22Rv1 (cell line): ENCODE measurements around the gene SYTL3.

Experiments
- CTCF ChIP-seq: fragments of 450-650 bp; IDR thresholded peaks from 2 replicates; pipeline ENCODE4 v1.5.1; 2017; ENCODE audit warnings: mild to moderate bottlenecking
- ZFX ChIP-seq: fragments of 450-650 bp; IDR thresholded peaks from 2 replicates; pipeline ENCODE4 v1.6.1; 2017; ENCODE audit warnings: antibody characterized with exemption, borderline replicate concordance

- TF ChIP-seq CTCF: no peak
- TF ChIP-seq ZFX: no peak
These were observed 21.3 kb upstream of the SYTL3 start for GRCh38 chr6:158628542-158628941.
